NB4 (cell line): ENCODE measurements around the gene IPO13.

Experiments
- DNase-seq: peaks from one replicate; pipeline ENCODE4 v3.0.0; 2010; ENCODE audit warnings: low read depth
- H3K4me3 ChIP-seq: one replicate; pipeline ENCODE4 v1.5.1; 2011; ENCODE audit warnings: mild to moderate bottlenecking, low read depth, low read length, moderate library complexity
- MYC ChIP-seq: IDR thresholded peaks from 2 replicates; pipeline ENCODE4 v1.6.1; 2011; ENCODE audit warnings: low read depth, low read length
- POLR2A ChIP-seq: IDR thresholded peaks from 2 replicates; pipeline ENCODE4 v1.6.1; 2011; ENCODE audit warnings: mild to moderate bottlenecking; ENCODE audit not compliant: insufficient read length; ENCODE audit errors: extremely low read depth
- TF ChIP-seq, protein P1 (sequence below): IDR thresholded peaks from one replicate; pipeline ENCODE4 v1.5.1; 2012; ENCODE audit warnings: low read depth, low read length
- TF ChIP-seq, protein P2 (sequence below): IDR thresholded peaks from 2 replicates; pipeline ENCODE4 v1.6.1; 2011; ENCODE audit warnings: low read depth, low read length

Gene IPO13

DNA sequence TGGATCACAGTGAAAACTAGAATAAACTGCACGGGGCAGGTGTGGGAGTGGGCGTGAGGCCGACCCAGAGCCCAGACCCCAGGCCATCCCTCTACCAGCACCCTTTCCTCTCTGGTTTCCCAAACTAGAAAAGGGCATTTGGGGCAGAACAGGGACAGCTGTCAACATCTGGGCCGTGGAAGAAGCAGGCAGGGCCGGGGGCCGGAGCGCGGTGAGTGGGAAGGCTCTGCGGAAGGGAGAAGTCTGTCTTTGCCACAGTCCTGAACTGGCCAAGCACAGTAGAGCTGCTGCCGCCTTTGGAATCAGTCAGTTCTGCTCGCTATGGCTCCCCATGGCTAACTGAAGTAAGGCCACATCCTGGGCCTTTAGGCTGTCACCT lies 51.2 kb downstream of the IPO13 start:
- no peak overlapping the region for H3K4me3 ChIP-seq
- no peak for DNase-seq
- TF ChIP-seq, protein P1, sequence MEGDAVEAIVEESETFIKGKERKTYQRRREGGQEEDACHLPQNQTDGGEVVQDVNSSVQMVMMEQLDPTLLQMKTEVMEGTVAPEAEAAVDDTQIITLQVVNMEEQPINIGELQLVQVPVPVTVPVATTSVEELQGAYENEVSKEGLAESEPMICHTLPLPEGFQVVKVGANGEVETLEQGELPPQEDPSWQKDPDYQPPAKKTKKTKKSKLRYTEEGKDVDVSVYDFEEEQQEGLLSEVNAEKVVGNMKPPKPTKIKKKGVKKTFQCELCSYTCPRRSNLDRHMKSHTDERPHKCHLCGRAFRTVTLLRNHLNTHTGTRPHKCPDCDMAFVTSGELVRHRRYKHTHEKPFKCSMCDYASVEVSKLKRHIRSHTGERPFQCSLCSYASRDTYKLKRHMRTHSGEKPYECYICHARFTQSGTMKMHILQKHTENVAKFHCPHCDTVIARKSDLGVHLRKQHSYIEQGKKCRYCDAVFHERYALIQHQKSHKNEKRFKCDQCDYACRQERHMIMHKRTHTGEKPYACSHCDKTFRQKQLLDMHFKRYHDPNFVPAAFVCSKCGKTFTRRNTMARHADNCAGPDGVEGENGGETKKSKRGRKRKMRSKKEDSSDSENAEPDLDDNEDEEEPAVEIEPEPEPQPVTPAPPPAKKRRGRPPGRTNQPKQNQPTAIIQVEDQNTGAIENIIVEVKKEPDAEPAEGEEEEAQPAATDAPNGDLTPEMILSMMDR: no peak
- no peak for TF ChIP-seq MYC
- no peak for TF ChIP-seq POLR2A
- TF ChIP-seq, protein P2, sequence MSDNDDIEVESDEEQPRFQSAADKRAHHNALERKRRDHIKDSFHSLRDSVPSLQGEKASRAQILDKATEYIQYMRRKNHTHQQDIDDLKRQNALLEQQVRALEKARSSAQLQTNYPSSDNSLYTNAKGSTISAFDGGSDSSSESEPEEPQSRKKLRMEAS: no peak

DNA sequence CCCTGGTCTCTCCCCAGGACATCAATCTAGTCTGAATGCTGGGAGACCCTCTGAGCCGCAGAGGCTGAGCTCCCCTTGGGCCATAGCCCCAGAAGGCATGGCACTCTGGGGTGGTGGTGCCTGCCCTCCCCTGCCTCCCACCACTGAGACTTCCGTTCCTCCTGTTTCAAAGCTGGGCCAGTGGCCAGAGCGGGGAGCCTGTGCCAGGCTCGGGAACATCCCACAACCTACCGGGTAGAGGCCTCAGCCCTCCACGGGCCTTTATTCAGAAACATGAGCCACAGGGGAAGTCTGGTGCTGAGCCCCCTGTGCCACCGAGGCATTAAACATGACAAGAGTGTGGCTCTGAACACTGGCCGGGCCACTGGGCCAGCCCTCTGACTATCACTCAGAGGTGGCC lies 52.7 kb downstream of the IPO13 start:
- no peak overlapping the region for H3K4me3 ChIP-seq
- DNase-seq: no peak
- no peak for TF ChIP-seq POLR2A
- TF ChIP-seq, protein P1: no peak
- no peak for TF ChIP-seq MYC
- TF ChIP-seq, protein P2: no peak

DNA sequence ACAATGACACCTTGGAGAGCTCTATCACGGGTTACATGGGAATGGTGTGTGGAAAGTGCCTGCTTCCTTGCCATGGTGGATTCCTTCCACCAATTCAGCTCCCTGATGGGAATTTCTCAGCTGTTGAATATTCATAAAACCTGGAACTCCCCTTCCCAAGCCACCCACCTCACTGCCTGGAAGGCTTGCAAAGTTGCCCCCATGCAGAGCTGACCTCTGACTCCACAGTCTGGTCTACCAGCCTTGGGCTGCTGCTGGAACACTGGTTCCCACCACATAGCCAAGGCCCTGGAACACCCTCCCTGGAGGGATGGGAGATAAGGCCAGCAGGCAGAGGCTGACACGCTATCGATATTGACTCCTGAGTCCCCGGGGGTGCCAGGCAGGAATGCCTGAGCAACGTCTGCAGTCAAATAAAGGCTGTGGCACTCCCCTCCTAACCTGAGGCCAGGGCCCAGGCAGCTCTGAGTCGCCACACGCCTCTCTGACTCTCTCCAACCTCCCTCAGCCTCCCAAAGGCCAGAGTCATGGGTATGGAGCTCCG lies 53.4 kb downstream of the IPO13 start:
- no peak overlapping the region for H3K4me3 ChIP-seq
- DNase-seq: no peak
- TF ChIP-seq, protein P1: no peak
- TF ChIP-seq, protein P2: no peak
- TF ChIP-seq POLR2A (no peak), MYC (no peak)

DNA sequence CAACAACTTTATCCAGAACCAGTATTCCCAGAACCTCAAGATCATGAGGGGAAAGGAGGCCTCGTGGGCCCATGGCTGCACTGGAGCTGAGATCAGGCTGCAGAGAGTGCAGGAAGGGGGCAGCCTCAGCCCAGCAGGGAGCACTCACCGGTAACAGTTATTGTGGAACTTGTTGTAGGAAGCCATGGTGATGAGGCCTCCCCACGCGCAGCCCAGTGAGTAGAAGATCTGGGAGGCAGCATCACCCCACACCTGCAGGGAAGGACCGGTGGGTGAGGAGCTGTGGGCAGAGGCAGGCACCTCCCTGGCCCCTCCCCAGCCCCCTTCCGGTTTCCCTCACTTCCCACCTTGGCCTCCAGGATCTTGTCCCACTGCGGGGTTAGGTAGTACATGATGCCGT lies 55.4 kb downstream of the IPO13 start:
- H3K4me3 ChIP-seq: no peak overlapping the region
- no peak for DNase-seq
- TF ChIP-seq, protein P1: no peak
- TF ChIP-seq MYC: no peak
- TF ChIP-seq POLR2A: no peak
- TF ChIP-seq, protein P2: no peak

DNA sequence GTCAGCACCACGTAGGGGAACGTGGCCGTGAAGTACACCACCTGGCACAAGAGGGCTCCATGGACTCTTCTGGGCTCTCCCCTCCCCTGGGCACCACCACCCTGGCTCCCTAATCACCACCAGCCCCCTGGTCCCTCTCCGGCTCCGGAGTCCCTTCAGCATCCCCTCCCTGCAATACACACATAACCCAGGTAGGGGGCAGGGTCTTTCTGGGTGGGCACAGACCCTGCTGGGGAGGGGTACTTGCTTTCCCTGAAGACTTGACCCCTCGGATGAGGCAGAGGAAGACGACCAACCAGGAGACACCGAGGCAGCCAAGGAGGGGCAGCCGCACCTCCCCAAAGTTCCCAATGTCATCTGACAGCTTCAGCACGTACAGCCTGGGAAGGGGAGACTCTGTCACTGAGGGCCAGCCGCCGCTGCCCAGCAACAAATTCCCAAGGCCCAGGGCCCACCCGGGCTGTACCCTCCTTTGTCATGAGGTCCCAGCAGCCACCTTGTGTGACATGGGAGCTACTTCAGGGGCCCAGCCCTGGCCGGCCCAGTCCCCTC lies 55.9 kb downstream of the IPO13 start:
- DNase-seq: no peak
- TF ChIP-seq MYC (no peak), POLR2A (no peak)
- TF ChIP-seq, protein P2: no peak
- TF ChIP-seq, protein P1: no peak
- no peak overlapping the region for H3K4me3 ChIP-seq
